ENCODE data around the gene TOR1AIP2. TPM values are rescaled to one million over a fixed set of nuclear protein-coding genes. Genes with fewer than 3 reads are reported as not detected.
"Not testable (repeated sequence)": the region's sequence is repeated elsewhere in the genome, so short reads cannot be mapped to it uniquely, and the experiment has no call there.

The TOR1AIP2 gene
- polyA plus RNA-seq, 3 donors: 26.7 to 46.3 (median 36.9) TPM

GRCh38 chr1:179882253-179883039, 4.8 kb upstream of the TOR1AIP2 start, which contains the start of gene TOR1AIP1:
TSS of gene TOR1AIP1 (plus strand) at chr1:179882285. CDS start at chr1:179882503, 218 bp downstream.
- DNase-seq: peak; percentile 98

GRCh38 chr1:179881642-179882252, 4.1 kb upstream of the TOR1AIP2 start:
- no peak for DNase-seq

- no peak for DNase-seq
These were observed 2.2 kb upstream of the TOR1AIP2 start for GRCh38 chr1:179879797-179880196.

- no peak for DNase-seq
These were observed 1.3 kb downstream of the TOR1AIP2 start for GRCh38 chr1:179876300-179876715.

GRCh38 chr1:179875596-179876299, 1.9 kb downstream of the TOR1AIP2 start:
- DNase-seq: no peak

GRCh38 chr1:179873438-179873851, 4.2 kb downstream of the TOR1AIP2 start:
- no peak for DNase-seq

GRCh38 chr1:179872558-179872957, 5.0 kb downstream of the TOR1AIP2 start:
- DNase-seq: no peak

GRCh38 chr1:179871940-179872339, 5.7 kb downstream of the TOR1AIP2 start:
- no peak for DNase-seq

GRCh38 chr1:179870870-179871269, 6.7 kb downstream of the TOR1AIP2 start:
- DNase-seq: no peak

GRCh38 chr1:179867493-179868330, 9.9 kb downstream of the TOR1AIP2 start:
- DNase-seq: peak; percentile 48

- DNase-seq: no peak
These were observed 11.0 kb downstream of the TOR1AIP2 start for GRCh38 chr1:179866616-179867015.

- DNase-seq: no peak
These were observed 12.2 kb downstream of the TOR1AIP2 start for GRCh38 chr1:179865377-179865776.

GRCh38 chr1:179860652-179861051, 17.0 kb downstream of the TOR1AIP2 start:
- DNase-seq: no peak

GRCh38 chr1:179857009-179857408, 20.6 kb downstream of the TOR1AIP2 start:
- no peak for DNase-seq

- no peak for DNase-seq
These were observed 21.3 kb downstream of the TOR1AIP2 start for GRCh38 chr1:179856296-179856695.

GRCh38 chr1:179855831-179856230, 21.8 kb downstream of the TOR1AIP2 start:
- DNase-seq: not testable (repeated sequence)

- DNase-seq: no peak
These were observed 24.5 kb downstream of the TOR1AIP2 start for GRCh38 chr1:179853102-179853501.

GRCh38 chr1:179848233-179848632, 29.4 kb downstream of the TOR1AIP2 start:
- DNase-seq: no peak

- DNase-seq: no peak
These were observed 37.5 kb downstream of the TOR1AIP2 start for GRCh38 chr1:179840107-179840506.

GRCh38 chr1:179836686-179837445, 40.7 kb downstream of the TOR1AIP2 start:
- not testable (repeated sequence) for DNase-seq
